ENCODE data around the gene CPA2.
"Not testable (repeated sequence)": the region's sequence is repeated elsewhere in the genome, so short reads cannot be mapped to it uniquely, and the experiment has no call there.

The CPA2 gene

DNA sequence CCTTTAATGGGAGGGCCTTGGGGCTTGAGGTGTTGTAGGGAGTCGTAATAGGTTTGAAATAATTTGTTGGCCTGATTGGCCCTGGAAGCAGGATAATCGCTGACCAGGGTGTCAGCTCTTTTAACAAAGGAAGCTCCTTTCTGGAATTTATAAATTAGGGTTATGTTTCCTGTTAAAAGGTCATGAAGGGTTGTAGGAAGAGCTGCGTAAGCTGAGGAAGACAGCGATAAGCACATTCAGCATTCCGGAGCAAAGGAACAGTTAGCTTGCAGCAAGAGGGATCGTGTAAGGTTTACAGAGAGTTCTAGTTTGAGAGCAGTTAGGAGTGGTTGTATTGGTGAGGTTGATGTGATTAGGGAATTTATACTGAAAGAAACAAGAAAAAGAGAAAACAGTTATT, 47.6 kb downstream of the CPA2 start:
- Histone ChIP-seq H3K79me2 (ENCODE audit: insufficient read depth, low read length) (no peaks in the 10 kb centered on the region), H3F3A (ENCODE audit: insufficient read depth) (no peaks in the 10 kb centered on the region), H3K9me2 (replicated peaks; ENCODE audit: insufficient read depth, low read length) (no peaks in the 10 kb centered on the region), H3K4me3 (ENCODE audit: insufficient read depth, low read length, poor library complexity, severe bottlenecking) (no peak overlapping the region), H3K9ac (ENCODE audit: low read length) (no peak overlapping the region), H3K36me3 (ENCODE audit: low read length) (no peaks in the 10 kb centered on the region), H3K27me3 (ENCODE audit: low read length) (no peaks in the 10 kb centered on the region), H3K9me3 (ENCODE audit: insufficient read depth, low read length) (no peaks in the 10 kb centered on the region), H4K20me1 (ENCODE audit: low read depth, low read length) (no peaks in the 10 kb centered on the region), H3K4me2 (ENCODE audit: low read depth, low read length, poor library complexity, severe bottlenecking) (no peak overlapping the region), H2AFZ (ENCODE audit: low read depth, low read length, severe bottlenecking) (no peak overlapping the region), H3K27ac (ENCODE audit: low read depth, low read length) (no peak overlapping the region)
- TF ChIP-seq EZH2phosphoT487 (conservative IDR thresholded peaks at IDR 0.05; ENCODE audit: low read length) = no peak
- TF ChIP-seq, protein P1, sequence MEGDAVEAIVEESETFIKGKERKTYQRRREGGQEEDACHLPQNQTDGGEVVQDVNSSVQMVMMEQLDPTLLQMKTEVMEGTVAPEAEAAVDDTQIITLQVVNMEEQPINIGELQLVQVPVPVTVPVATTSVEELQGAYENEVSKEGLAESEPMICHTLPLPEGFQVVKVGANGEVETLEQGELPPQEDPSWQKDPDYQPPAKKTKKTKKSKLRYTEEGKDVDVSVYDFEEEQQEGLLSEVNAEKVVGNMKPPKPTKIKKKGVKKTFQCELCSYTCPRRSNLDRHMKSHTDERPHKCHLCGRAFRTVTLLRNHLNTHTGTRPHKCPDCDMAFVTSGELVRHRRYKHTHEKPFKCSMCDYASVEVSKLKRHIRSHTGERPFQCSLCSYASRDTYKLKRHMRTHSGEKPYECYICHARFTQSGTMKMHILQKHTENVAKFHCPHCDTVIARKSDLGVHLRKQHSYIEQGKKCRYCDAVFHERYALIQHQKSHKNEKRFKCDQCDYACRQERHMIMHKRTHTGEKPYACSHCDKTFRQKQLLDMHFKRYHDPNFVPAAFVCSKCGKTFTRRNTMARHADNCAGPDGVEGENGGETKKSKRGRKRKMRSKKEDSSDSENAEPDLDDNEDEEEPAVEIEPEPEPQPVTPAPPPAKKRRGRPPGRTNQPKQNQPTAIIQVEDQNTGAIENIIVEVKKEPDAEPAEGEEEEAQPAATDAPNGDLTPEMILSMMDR (IDR thresholded peaks at IDR 0.05; ENCODE audit: insufficient read depth, low read length, poor library complexity, severe bottlenecking) = no peak

DNA sequence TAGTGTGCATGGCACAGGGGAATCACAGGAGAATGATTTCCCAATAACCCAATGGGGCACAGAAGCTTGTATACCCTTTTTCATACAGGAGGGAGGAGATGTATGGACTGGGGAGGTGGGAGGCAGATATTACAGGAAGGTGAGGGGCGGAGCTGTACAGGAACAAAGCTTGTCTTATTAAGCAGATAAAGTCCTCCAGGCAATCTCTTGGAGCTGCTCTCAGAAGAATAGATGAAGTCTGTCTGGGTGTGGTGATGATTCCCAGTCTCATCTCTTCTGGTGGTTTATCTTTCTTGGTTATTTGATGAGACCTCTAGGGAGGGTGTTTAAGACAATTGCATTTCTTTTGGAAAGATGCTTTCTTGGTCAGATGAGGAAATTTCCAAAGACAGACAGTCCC, 52.9 kb downstream of the CPA2 start:
- H3K27ac ChIP-seq (ENCODE audit: low read depth, low read length) = no peak overlapping the region
- no peaks in the 10 kb centered on the region for H3F3A ChIP-seq (ENCODE audit: insufficient read depth)
- no peaks in the 10 kb centered on the region for H3K27me3 ChIP-seq (ENCODE audit: low read length)
- no peaks in the 10 kb centered on the region for H3K9me2 ChIP-seq (replicated peaks; ENCODE audit: insufficient read depth, low read length)
- H3K4me2 ChIP-seq (ENCODE audit: low read depth, low read length, poor library complexity, severe bottlenecking) = no peak overlapping the region
- no peaks in the 10 kb centered on the region for H3K9me3 ChIP-seq (ENCODE audit: insufficient read depth, low read length)
- TF ChIP-seq EZH2phosphoT487 (conservative IDR thresholded peaks at IDR 0.05; ENCODE audit: low read length) = no peak
- TF ChIP-seq, protein P1 (IDR thresholded peaks at IDR 0.05; ENCODE audit: insufficient read depth, low read length, poor library complexity, severe bottlenecking) = no peak
- H3K4me3 ChIP-seq (ENCODE audit: insufficient read depth, low read length, poor library complexity, severe bottlenecking) = no peak overlapping the region
- H3K79me2 ChIP-seq (ENCODE audit: insufficient read depth, low read length) = no peaks in the 10 kb centered on the region
- H2AFZ ChIP-seq (ENCODE audit: low read depth, low read length, severe bottlenecking) = no peak overlapping the region
- H3K36me3 ChIP-seq (ENCODE audit: low read length) = no peaks in the 10 kb centered on the region
- no peak overlapping the region for H3K9ac ChIP-seq (ENCODE audit: low read length)
- H4K20me1 ChIP-seq (ENCODE audit: low read depth, low read length) = no peaks in the 10 kb centered on the region

DNA sequence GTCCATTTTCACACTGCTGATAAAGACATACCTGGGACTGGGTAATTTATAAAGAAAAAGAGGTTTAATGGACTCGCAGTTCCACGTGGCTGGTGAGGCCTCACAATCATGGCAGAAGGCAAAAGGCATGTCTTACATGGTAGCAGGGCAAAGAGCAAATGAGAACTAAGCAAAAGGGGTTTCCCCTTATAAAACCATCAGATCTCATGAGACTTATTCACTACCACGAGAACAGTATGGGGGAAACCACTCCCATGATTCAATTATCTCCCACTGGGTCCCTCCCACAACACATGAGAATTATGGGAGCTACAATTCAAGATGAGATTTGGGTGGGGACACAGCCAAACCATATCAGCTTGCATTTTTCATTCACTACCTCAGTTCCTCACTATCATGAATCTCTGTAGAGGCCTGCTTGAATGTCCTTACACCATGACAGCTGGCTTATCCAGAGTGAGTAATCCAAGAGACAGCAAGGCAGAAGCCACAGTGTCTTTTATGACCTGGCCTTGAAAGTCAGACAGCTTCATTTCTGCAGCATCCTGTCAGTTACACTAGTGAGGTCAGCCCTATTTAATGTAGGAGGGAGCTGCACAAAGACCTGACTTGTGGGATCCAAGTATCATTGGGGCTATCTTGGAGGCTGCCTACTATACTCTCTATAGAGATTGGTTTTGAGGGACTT, 55.0 kb downstream of the CPA2 start:
- not testable (repeated sequence) for H3K9me2 ChIP-seq (replicated peaks; ENCODE audit: insufficient read depth, low read length); H3K4me3 ChIP-seq (ENCODE audit: insufficient read depth, low read length, poor library complexity, severe bottlenecking); H3K9ac ChIP-seq (ENCODE audit: low read length); H2AFZ ChIP-seq (ENCODE audit: low read depth, low read length, severe bottlenecking); H3F3A ChIP-seq (ENCODE audit: insufficient read depth); H3K9me3 ChIP-seq (ENCODE audit: insufficient read depth, low read length); H3K27ac ChIP-seq (ENCODE audit: low read depth, low read length); H4K20me1 ChIP-seq (ENCODE audit: low read depth, low read length); H3K36me3 ChIP-seq (ENCODE audit: low read length); H3K79me2 ChIP-seq (ENCODE audit: insufficient read depth, low read length); H3K4me2 ChIP-seq (ENCODE audit: low read depth, low read length, poor library complexity, severe bottlenecking); H3K27me3 ChIP-seq (ENCODE audit: low read length)

DNA sequence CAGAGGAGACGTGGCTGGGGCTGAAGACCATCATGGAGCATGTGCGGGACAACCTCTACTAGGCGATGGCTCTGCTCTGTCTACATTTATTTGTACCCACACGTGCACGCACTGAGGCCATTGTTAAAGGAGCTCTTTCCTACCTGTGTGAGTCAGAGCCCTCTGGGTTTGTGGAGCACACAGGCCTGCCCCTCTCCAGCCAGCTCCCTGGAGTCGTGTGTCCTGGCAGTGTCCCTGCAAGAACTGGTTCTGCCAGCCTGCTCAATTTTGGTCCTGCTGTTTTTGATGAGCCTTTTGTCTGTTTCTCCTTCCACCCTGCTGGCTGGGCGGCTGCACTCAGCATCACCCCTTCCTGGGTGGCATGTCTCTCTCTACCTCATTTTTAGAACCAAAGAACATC, 56.0 kb downstream of the CPA2 start:
- H3K9me2 ChIP-seq (replicated peaks; ENCODE audit: insufficient read depth, low read length) = no peaks in the 10 kb centered on the region
- H3K4me3 ChIP-seq (ENCODE audit: insufficient read depth, low read length, poor library complexity, severe bottlenecking) = no peak overlapping the region
- no peaks in the 10 kb centered on the region for H3K27me3 ChIP-seq (ENCODE audit: low read length)
- no peak overlapping the region for H2AFZ ChIP-seq (ENCODE audit: low read depth, low read length, severe bottlenecking)
- H3K36me3 ChIP-seq (ENCODE audit: low read length) = no peaks in the 10 kb centered on the region
- no peaks in the 10 kb centered on the region for H3K9me3 ChIP-seq (ENCODE audit: insufficient read depth, low read length)
- H3F3A ChIP-seq (ENCODE audit: insufficient read depth) = no peaks in the 10 kb centered on the region
- no peak overlapping the region for H3K9ac ChIP-seq (ENCODE audit: low read length)
- H3K79me2 ChIP-seq (ENCODE audit: insufficient read depth, low read length) = no peaks in the 10 kb centered on the region
- H4K20me1 ChIP-seq (ENCODE audit: low read depth, low read length) = no peaks in the 10 kb centered on the region
- TF ChIP-seq EZH2phosphoT487 (conservative IDR thresholded peaks at IDR 0.05; ENCODE audit: low read length) = no peak
- TF ChIP-seq, protein P1 (IDR thresholded peaks at IDR 0.05; ENCODE audit: insufficient read depth, low read length, poor library complexity, severe bottlenecking) = no peak
- no peak overlapping the region for H3K4me2 ChIP-seq (ENCODE audit: low read depth, low read length, poor library complexity, severe bottlenecking)
- H3K27ac ChIP-seq (ENCODE audit: low read depth, low read length) = no peak overlapping the region
